ENCODE measurements around the gene ADGRV1. TPM values are rescaled to one million over a fixed set of nuclear protein-coding genes. Genes with fewer than 3 reads are reported as not detected.
A peak's percentile ranks its signal among the peaks of the same experiment; 100 is the strongest.

ADGRV1 gene
- total and polyA plus RNA-seq, 9 of the 15 experiments (the other 6 are each of a cell fraction or from before 2014, with no cell fraction given): 21.7 to 156 (median 58.2) TPM

- TF ChIP-seq PPARD (CRISPR knock-in tag; IDR thresholded peaks at IDR 0.05): no peak
- no peak for TF ChIP-seq MED1 (CRISPR knock-in tag; IDR thresholded peaks at IDR 0.05; ENCODE audit: borderline replicate concordance)
- no peak for TF ChIP-seq IRF2 (CRISPR knock-in tag; IDR thresholded peaks at IDR 0.05)
- no peak for TF ChIP-seq CREBBP (IDR thresholded peaks at IDR 0.05; ENCODE audit: low read depth, low read length)
- TF ChIP-seq MCM3 (IDR thresholded peaks at IDR 0.05): no peak
- TF ChIP-seq NRF1 (conservative IDR thresholded peaks at IDR 0.05 in 1 of 2, IDR thresholded peaks at IDR 0.05 in 1 of 2): peak; percentile 98
- peak in 1 of 2 experiments; percentile 77; a peak in 2 of 4 replicates for TF ChIP-seq HDAC1 (IDR thresholded peaks at IDR 0.05)
- TF ChIP-seq MXD1 (CRISPR knock-in tag; IDR thresholded peaks at IDR 0.05; ENCODE audit: borderline replicate concordance, poor library complexity, severe bottlenecking): no peak
- TF ChIP-seq PKNOX1 (IDR thresholded peaks at IDR 0.05): peak; percentile 67; the same call in 1 of the 2 replicates
- peak; percentile 76; the same call in 1 of the 2 replicates for TF ChIP-seq ZNF395 (CRISPR knock-in tag; IDR thresholded peaks at IDR 0.05)
- no peak for TF ChIP-seq ZNF311 (CRISPR knock-in tag; IDR thresholded peaks at IDR 0.05)
- no peak for TF ChIP-seq AFF1 (IDR thresholded peaks at IDR 0.05; ENCODE audit: low read depth in 1 of 2, partially characterized antibody in 2 of 2)
- no peak for TF ChIP-seq HDAC8 (tag; IDR thresholded peaks at IDR 0.05)
- TF ChIP-seq KLF13 (tag; IDR thresholded peaks at IDR 0.05; ENCODE audit: borderline replicate concordance, low read depth): peak; percentile 88; the same call in 1 of the 2 replicates
- TF ChIP-seq ZNF584 (CRISPR knock-in tag; IDR thresholded peaks at IDR 0.05; ENCODE audit: low read depth): no peak
- TF ChIP-seq NFATC3 (IDR thresholded peaks at IDR 0.05): no peak
- TF ChIP-seq SNIP1 (IDR thresholded peaks at IDR 0.05; ENCODE audit: low read depth): no peak
- TF ChIP-seq ZNF384 (IDR thresholded peaks at IDR 0.05; ENCODE audit: low read depth, low read length): no peak
- TF ChIP-seq E2F3 (CRISPR knock-in tag; IDR thresholded peaks at IDR 0.05): no peak
- TF ChIP-seq COPS2 (conservative IDR thresholded peaks at IDR 0.05): no peak
- 0 out of 4 replicates have a peak, but pooled peaks of 1 of the 2 experiments have one; percentile 19 for TF ChIP-seq TRIM24 (IDR thresholded peaks at IDR 0.05)
- peak; percentile 72 for TF ChIP-seq ZNF263 (CRISPR knock-in tag; IDR thresholded peaks at IDR 0.05; ENCODE audit: borderline replicate concordance)
- peak; percentile 44; the same call in 1 of the 2 replicates for TF ChIP-seq ZBED1 (IDR thresholded peaks at IDR 0.05)
These were observed 29.2 kb upstream of the ADGRV1 start, which contains the start of gene LYSMD3 (continued) for GRCh38 chr5:90529194-90529938.

Measured in K562 (cell line).